ENCODE results near the gene IRAK1. TPM values are rescaled to one million over a fixed set of nuclear protein-coding genes. Genes with fewer than 3 reads are reported as not detected.
"Not testable (repeated sequence)": the region's sequence is repeated elsewhere in the genome, so short reads cannot be mapped to it uniquely, and the experiment has no call there.

IRAK1 gene
- total and polyA plus RNA-seq, 11 donors = 22.0 to 89.3 (median 29.7) TPM

- DNase-seq (peak in 4 of 5 donors; percentile 41 to 75 (median 56)), ATAC-seq (peak; percentile 41 to 55 (median 48))
- Histone ChIP-seq H3K36me3 (peaks cover 0 to 5% (median 0%) of the 10 kb centered on the region in 9 donors), H3K4me1 (peaks cover 0 to 51% (median 0%) of the 10 kb centered on the region in 12 donors), H3K27ac (peak overlapping the region in 2 of 12 donors; percentile 5 to 87), H3K27me3 (peaks cover 0 to 48% (median 0%) of the 10 kb centered on the region in 9 donors), H3K4me3 (peak overlapping the region in 1 of 12 donors; percentile 8), H3K9me3 (no peaks in the 10 kb centered on the region)
- TF ChIP-seq POLR2A (IDR thresholded peaks at IDR 0.05) = no peak
- TF ChIP-seq, protein P1, sequence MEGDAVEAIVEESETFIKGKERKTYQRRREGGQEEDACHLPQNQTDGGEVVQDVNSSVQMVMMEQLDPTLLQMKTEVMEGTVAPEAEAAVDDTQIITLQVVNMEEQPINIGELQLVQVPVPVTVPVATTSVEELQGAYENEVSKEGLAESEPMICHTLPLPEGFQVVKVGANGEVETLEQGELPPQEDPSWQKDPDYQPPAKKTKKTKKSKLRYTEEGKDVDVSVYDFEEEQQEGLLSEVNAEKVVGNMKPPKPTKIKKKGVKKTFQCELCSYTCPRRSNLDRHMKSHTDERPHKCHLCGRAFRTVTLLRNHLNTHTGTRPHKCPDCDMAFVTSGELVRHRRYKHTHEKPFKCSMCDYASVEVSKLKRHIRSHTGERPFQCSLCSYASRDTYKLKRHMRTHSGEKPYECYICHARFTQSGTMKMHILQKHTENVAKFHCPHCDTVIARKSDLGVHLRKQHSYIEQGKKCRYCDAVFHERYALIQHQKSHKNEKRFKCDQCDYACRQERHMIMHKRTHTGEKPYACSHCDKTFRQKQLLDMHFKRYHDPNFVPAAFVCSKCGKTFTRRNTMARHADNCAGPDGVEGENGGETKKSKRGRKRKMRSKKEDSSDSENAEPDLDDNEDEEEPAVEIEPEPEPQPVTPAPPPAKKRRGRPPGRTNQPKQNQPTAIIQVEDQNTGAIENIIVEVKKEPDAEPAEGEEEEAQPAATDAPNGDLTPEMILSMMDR (IDR thresholded peaks at IDR 0.05) = no peak
- 84 to 92% (median 89%) methylated on average over 48 to 52 of the region's 52 CpGs for WGBS, 4 donors
- intact Hi-C loops (cut with DNase I) = no loop called here
Observed at GRCh38 chrX:153981771-153982533, 37.8 kb downstream of the IRAK1 start.

DNA sequence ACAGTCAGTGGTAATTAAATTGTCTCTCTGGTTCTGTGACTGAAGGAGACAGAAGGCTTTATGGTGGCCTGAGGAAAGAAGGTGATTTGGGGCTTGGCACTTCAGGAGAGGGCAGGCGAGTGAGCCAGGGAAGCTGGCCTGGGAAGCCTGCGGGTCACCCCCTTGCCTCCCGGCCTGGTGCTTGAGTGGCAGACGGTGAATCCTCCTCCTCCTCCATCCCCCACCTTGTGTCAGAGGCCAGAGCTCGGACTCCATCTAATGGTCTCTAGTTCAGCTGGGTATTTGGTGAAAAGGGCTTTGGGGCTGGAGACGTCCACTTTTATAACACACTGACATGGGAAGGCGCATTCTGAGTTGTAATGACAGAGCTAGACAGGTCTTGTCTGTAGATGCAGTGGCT lies 38.5 kb downstream of the IRAK1 start:
- TF ChIP-seq, protein P1 (IDR thresholded peaks at IDR 0.05) = no peak
- TF ChIP-seq POLR2A (IDR thresholded peaks at IDR 0.05) = no peak
- H3K27ac ChIP-seq = peak overlapping the region in 2 of 12 donors; percentile 26 to 87
- 81 to 91% (median 86%) methylated on average over 7 of the region's 7 CpGs for WGBS, 4 donors
- DNase-seq (no peak), ATAC-seq (no peak)
- peaks cover 0 to 5% (median 0%) of the 10 kb centered on the region in 9 donors for H3K36me3 ChIP-seq
- intact Hi-C loops (cut with DNase I) = no loop called here
- peaks cover 0 to 45% (median 0%) of the 10 kb centered on the region in 9 donors for H3K27me3 ChIP-seq
- H3K4me3 ChIP-seq = no peak overlapping the region
- peaks cover 0 to 48% (median 0%) of the 10 kb centered on the region in 12 donors for H3K4me1 ChIP-seq
- no peaks in the 10 kb centered on the region for H3K9me3 ChIP-seq

DNA sequence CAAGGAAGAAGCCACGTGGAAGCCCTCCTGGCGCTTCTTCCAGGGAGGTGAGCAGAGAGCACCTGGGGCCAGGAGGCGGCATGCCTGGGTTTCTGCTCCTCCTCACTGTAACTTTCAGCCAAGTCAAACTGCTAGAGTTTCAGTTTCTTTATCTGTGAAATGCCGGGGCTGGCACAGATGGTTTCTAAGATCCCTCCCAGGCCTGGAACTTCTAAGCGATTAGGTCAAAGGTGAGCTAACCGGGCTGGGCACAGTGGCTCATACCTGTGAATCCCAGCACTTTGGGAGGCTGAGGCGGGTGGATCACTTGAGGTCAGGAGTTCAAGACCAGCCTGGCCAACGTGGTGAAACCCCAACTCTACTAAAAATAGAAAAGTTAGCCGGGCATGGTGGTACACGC lies 39.3 kb downstream of the IRAK1 start:
- peaks cover 0 to 43% (median 0%) of the 10 kb centered on the region in 9 donors for H3K27me3 ChIP-seq
- 66 to 81% (median 79%) methylated on average over 8 to 10 of the region's 10 CpGs for WGBS, 4 donors
- H3K9me3 ChIP-seq; H3K4me3 ChIP-seq; DNase-seq; intact Hi-C loops (cut with DNase I); ATAC-seq; H3K36me3 ChIP-seq: not testable (repeated sequence)
- peak overlapping the region in 1 of 12 donors; percentile 87 for H3K27ac ChIP-seq
- peaks cover 0 to 42% (median 0%) of the 10 kb centered on the region in 12 donors for H3K4me1 ChIP-seq

GRCh38 chrX:153974726-153975286 lies 44.9 kb downstream of the IRAK1 start:
- Histone ChIP-seq H3K9me3 (no peaks in the 10 kb centered on the region), H3K27ac (peak overlapping the region in 7 of 12 donors; percentile 94 to 100 (median 100)), H3K4me1 (peaks cover 0 to 26% (median 12%) of the 10 kb centered on the region in 12 donors), H3K36me3 (no peaks in the 10 kb centered on the region), H3K4me3 (no peak overlapping the region), H3K27me3 (peaks cover 0 to 13% (median 0%) of the 10 kb centered on the region in 9 donors)
- intact Hi-C loops (cut with DNase I) = loop anchor here in 2 of 10 donors (5.0 kb wide), 2 partner anchors 47 to 122 kb away; partner anchors contain the start of gene MECP2 (in 1 of the 2)
- TF ChIP-seq, protein P1 (IDR thresholded peaks at IDR 0.05) = no peak
- TF ChIP-seq POLR2A (IDR thresholded peaks at IDR 0.05) = no peak
- no peak for DNase-seq
- 78 to 92% (median 82%) methylated on average over 3 of the region's 3 CpGs for WGBS, 4 donors
- no peak for ATAC-seq

All from heart left ventricle (tissue), 16 donors.